ENCODE data around the gene SOS1. TPM values are rescaled to one million over a fixed set of nuclear protein-coding genes. Genes with fewer than 3 reads are reported as not detected.

Gene SOS1
- total RNA-seq, 2 donors from 2014 or later = 15.3 to 21.3 TPM

GRCh38 chr2:38978296-38978903 lies 142.5 kb downstream of the SOS1 start:
- no peak for TF ChIP-seq CTCF (IDR thresholded peaks at IDR 0.05)

GRCh38 chr2:38977047-38977446 lies 143.8 kb downstream of the SOS1 start:
- no peak for DNase-seq (ENCODE audit: low spot score)
- H3K36me3 ChIP-seq = no peaks in the 10 kb centered on the region
- no peaks in the 10 kb centered on the region for H3K4me1 ChIP-seq
- no peak overlapping the region for H3K4me3 ChIP-seq
- H3K9me3 ChIP-seq = no peaks in the 10 kb centered on the region
- H3K27me3 ChIP-seq = no peaks in the 10 kb centered on the region
- no peak overlapping the region for H3K27ac ChIP-seq
- no peak for TF ChIP-seq CTCF (IDR thresholded peaks at IDR 0.05)

More at GRCh38 chr2:38978296-38978903, 142.5 kb downstream of the SOS1 start:
- Histone ChIP-seq H3K4me3 (no peak overlapping the region), H3K9me3 (no peaks in the 10 kb centered on the region), H3K4me1 (no peaks in the 10 kb centered on the region), H3K36me3 (no peaks in the 10 kb centered on the region), H3K27ac (no peak overlapping the region), H3K27me3 (no peaks in the 10 kb centered on the region)
- no peak for DNase-seq (ENCODE audit: low spot score)

GRCh38 chr2:38975042-38975441 lies 145.8 kb downstream of the SOS1 start:
- no peaks in the 10 kb centered on the region for H3K4me1 ChIP-seq
- H3K36me3 ChIP-seq = no peaks in the 10 kb centered on the region
- H3K9me3 ChIP-seq = no peaks in the 10 kb centered on the region
- no peaks in the 10 kb centered on the region for H3K27me3 ChIP-seq
- H3K27ac ChIP-seq = no peak overlapping the region
- no peak overlapping the region for H3K4me3 ChIP-seq
- TF ChIP-seq CTCF (IDR thresholded peaks at IDR 0.05) = no peak
- no peak for DNase-seq (ENCODE audit: low spot score)

- Histone ChIP-seq H3K27me3 (no peaks in the 10 kb centered on the region), H3K4me3 (no peak overlapping the region), H3K4me1 (no peaks in the 10 kb centered on the region), H3K36me3 (no peaks in the 10 kb centered on the region), H3K27ac (no peak overlapping the region), H3K9me3 (no peaks in the 10 kb centered on the region)
- TF ChIP-seq CTCF (IDR thresholded peaks at IDR 0.05) = no peak
- no peak for DNase-seq (ENCODE audit: low spot score)
Observed at GRCh38 chr2:38973266-38973665, 147.6 kb downstream of the SOS1 start.

- H3K27me3 ChIP-seq = no peaks in the 10 kb centered on the region
- H3K27ac ChIP-seq = no peak overlapping the region
- H3K4me1 ChIP-seq = no peaks in the 10 kb centered on the region
- no peak for DNase-seq (ENCODE audit: low spot score)
- no peaks in the 10 kb centered on the region for H3K36me3 ChIP-seq
- TF ChIP-seq CTCF (IDR thresholded peaks at IDR 0.05) = no peak
- no peaks in the 10 kb centered on the region for H3K9me3 ChIP-seq
- no peak overlapping the region for H3K4me3 ChIP-seq
Observed at GRCh38 chr2:38971377-38971776, 149.5 kb downstream of the SOS1 start.

- H3K27ac ChIP-seq = no peak overlapping the region
- no peak for TF ChIP-seq CTCF (IDR thresholded peaks at IDR 0.05)
- no peaks in the 10 kb centered on the region for H3K9me3 ChIP-seq
Observed at GRCh38 chr2:38968021-38968420, 152.8 kb downstream of the SOS1 start.

More at GRCh38 chr2:38968021-38968420, 152.8 kb downstream of the SOS1 start:
- no peaks in the 10 kb centered on the region for H3K4me1 ChIP-seq
- no peaks in the 10 kb centered on the region for H3K27me3 ChIP-seq
- no peak for DNase-seq (ENCODE audit: low spot score)
- H3K36me3 ChIP-seq = no peaks in the 10 kb centered on the region
- H3K4me3 ChIP-seq = no peak overlapping the region
